MV-4-11 (cell line): ENCODE results near the gene EXOC6B.

Experiments used
- DNase-seq: peaks from one replicate; lab custom pipeline; 2025; lab: John Stamatoyannopoulos, UW

EXOC6B gene

GRCh38 chr2:72157871-72158771 is 667.7 kb downstream of the EXOC6B start:
- no peak for DNase-seq

GRCh38 chr2:72156872-72157271 is 669.0 kb downstream of the EXOC6B start:
- no peak for DNase-seq

- no peak for DNase-seq
Measured at GRCh38 chr2:72155737-72156136, 670.1 kb downstream of the EXOC6B start.

- no peak for DNase-seq
Measured at GRCh38 chr2:72155151-72155550, 670.7 kb downstream of the EXOC6B start.

- DNase-seq, result no peak
Measured at GRCh38 chr2:72154386-72154975, 671.4 kb downstream of the EXOC6B start.

- no peak for DNase-seq
Measured at GRCh38 chr2:72153924-72154323, 671.9 kb downstream of the EXOC6B start.

GRCh38 chr2:72153026-72153791 is 672.6 kb downstream of the EXOC6B start:
- no peak for DNase-seq

GRCh38 chr2:72150861-72151356 is 674.9 kb downstream of the EXOC6B start:
- DNase-seq, result no peak

GRCh38 chr2:72150157-72150860 is 675.5 kb downstream of the EXOC6B start:
- peak; percentile 59 for DNase-seq

- DNase-seq, result no peak
Measured at GRCh38 chr2:72149556-72150156, 676.2 kb downstream of the EXOC6B start.

- no peak for DNase-seq
Measured at GRCh38 chr2:72148837-72149555, 676.8 kb downstream of the EXOC6B start.

- no peak for DNase-seq
Measured at GRCh38 chr2:72148003-72148836, 677.6 kb downstream of the EXOC6B start.

GRCh38 chr2:72147303-72147971 is 678.4 kb downstream of the EXOC6B start, which contains the start of gene CYP26B1:
Gene CYP26B1 (minus strand): TSS chr2:72147862. CDS start chr2:72147834, 28 bp downstream.
- no peak for DNase-seq

GRCh38 chr2:72146347-72147302 is 679.2 kb downstream of the EXOC6B start:
- DNase-seq, result no peak

- DNase-seq, result no peak
Measured at GRCh38 chr2:72145658-72146329, 680.0 kb downstream of the EXOC6B start.

GRCh38 chr2:72145289-72145657 is 680.6 kb downstream of the EXOC6B start:
- DNase-seq, result no peak

GRCh38 chr2:72144632-72145288 is 681.1 kb downstream of the EXOC6B start:
- no peak for DNase-seq
